Ovary (tissue), 9 donors: ENCODE measurements around the gene RARA. TPM values are rescaled to one million over a fixed set of nuclear protein-coding genes. Genes with fewer than 3 reads are reported as not detected.

Experiments used
- DNase-seq, 5 donors: peaks; one replicate each; pipeline ENCODE4 v3.0.0-alpha.2; 2019 to 2020
- H3K27ac ChIP-seq, 2 donors: fragments of 200-600 bp; one replicate each; pipeline versions ENCODE4 v1.5.1 to v1.8.0; 2019 to 2022
- H3K27me3 ChIP-seq: fragments of 200-600 bp; one replicate; pipeline ENCODE4 v1.8.0; 2022
- H3K36me3 ChIP-seq: fragments of 200-600 bp; sonication (generic); one replicate; pipeline ENCODE4 v1.5.1; 2019
- H3K4me1 ChIP-seq: one replicate; pipeline ENCODE4 v1.8.1; 2013; ENCODE audit warnings: mild to moderate bottlenecking, moderate library complexity; ENCODE audit not compliant: insufficient read depth
- H3K4me3 ChIP-seq: fragments of 200-600 bp; sonication (generic); one replicate; pipeline ENCODE4 v1.5.1; 2017
- H3K9me3 ChIP-seq, 2 donors: fragments of 200-600 bp in 1 of 2; sonication (generic) in 1 of 2; one replicate each; pipeline versions ENCODE4 v1.5.1 to v1.8.1; 2013 to 2019; ENCODE audit warnings: mild to moderate bottlenecking in 1 of 2, moderate library complexity in 1 of 2
- CTCF ChIP-seq, 3 donors: fragments of 450-650 bp in 2 of 3; fragments of 200-600 bp in 1 of 3; IDR thresholded peaks; one replicate each; pipeline versions ENCODE4 v1.5.1 to v1.8.0; 2016 to 2022; ENCODE audit warnings: antibody characterized with exemption in 3 of 3, mild to moderate bottlenecking in 1 of 3
- EP300 ChIP-seq: sonication (generic); formaldehyde crosslinking; IDR thresholded peaks from one replicate; pipeline ENCODE4 v1.6.1; 2017; ENCODE audit warnings: antibody characterized with exemption
- POLR2A ChIP-seq: fragments of 450-650 bp; IDR thresholded peaks from one replicate; pipeline ENCODE4 v1.6.1; 2017; ENCODE audit warnings: antibody characterized with exemption, mild to moderate bottlenecking, moderate library complexity
- WGBS, 3 donors: extraction: QIAGEN DNeasy Blood & Tissue Kit in 1 of 3; methylation state at CpG; one replicate each; pipeline versions ENCODE4 v1.1.5 to v1.1.7; 2013 to 2017; 5-methylcytosine and 5-hydroxymethylcytosine counted together
- intact Hi-C, 4 donors: fragments of 100-400 bp; cut with DNase I; formaldehyde crosslinking; loops; one replicate each; pipeline versions ENCODE4 v1.11.0 to v1.15.1; 2022 to 2023
- polyA plus RNA-seq, 2 donors: library from polyadenylated mRNA; stranded (reverse); fragments of 200-250 nt in 1 of 2; fragments of 350-450 nt in 1 of 2; fragmentation: Illumina TruSeq in 1 of 2; extraction: RNeasy Lipid Tissue Mini Kit (QIAGEN cat#74804) in 1 of 2; gene quantifications; one replicate each; pipeline ENCODE4 v1.2.3, GENCODE V29; 2013 to 2014
- total RNA-seq, 7 donors: library from RNA; depleted of rRNA in 2 of 7; stranded (reverse); fragments of >200 nt in 2 of 7; fragmentation: NEBNext Ultra II Directional in 3 of 7; extraction: Animal tissue kit (Norgen Biotek cat#: 25700) in 3 of 7; gene quantifications; one replicate each; pipeline versions ENCODE4 v1.1.0 to v1.2.4, GENCODE V29; 2016 to 2023
- donor health status: DM: no; HTN: no; CAD: no; lungs with moderate emphysema.
- donor health status: DM: no; HTN: no; CAD: no.
- donor health status: Bipolar disorder and iron deficiency.
- donor health status: DM: yes; HTN: yes; CAD: no.
- donor health status: DM: no; HTN: no; CAD: no.
- donor health status: DM: yes; HTN: yes; CAD: no.

Gene RARA
- total and polyA plus RNA-seq, 9 donors = 19.8 to 100 (median 61.9) TPM

DNA sequence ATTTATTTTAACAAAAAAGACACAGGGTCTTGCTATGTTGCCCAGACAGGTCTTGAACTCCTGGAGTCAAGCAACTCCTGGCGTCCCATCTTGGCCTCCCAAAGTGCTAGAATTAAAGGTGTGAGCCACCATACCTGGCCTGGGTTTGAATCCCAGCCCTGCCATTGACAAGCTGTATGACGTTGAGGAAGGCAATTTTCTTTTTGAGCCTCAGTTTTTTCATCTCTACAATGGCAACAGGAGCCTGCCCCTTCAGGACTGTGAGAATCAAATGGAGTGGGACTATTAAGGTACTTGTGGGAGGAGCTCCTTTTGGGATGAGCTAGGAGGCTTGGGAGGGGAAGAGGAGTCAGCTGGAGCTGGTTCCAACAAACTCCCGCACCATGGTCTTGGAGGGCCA, 6.2 kb downstream of the RARA start:
- Histone ChIP-seq H3K4me1 (peaks cover 24% of the 10 kb centered on the region), H3K27ac (no peak overlapping the region), H3K27me3 (no peaks in the 10 kb centered on the region), H3K4me3 (no peak overlapping the region), H3K9me3 (no peaks in the 10 kb centered on the region), H3K36me3 (no peaks in the 10 kb centered on the region)
- DNase-seq = peak in 4 of 5 donors; percentile 2 to 18 (median 15)
- intact Hi-C loops = loop anchor here in 1 of 4 donors (5.0 kb wide), 1 partner anchor 37 kb away; no protein-coding TSS in a partner anchor
- no peak for TF ChIP-seq POLR2A
- no peak for TF ChIP-seq EP300
- TF ChIP-seq CTCF (IDR thresholded peaks at IDR 0.05) = no peak
- 89 to 96% (median 92%) methylated on average over 3 of the region's 3 CpGs for WGBS, 3 donors

DNA sequence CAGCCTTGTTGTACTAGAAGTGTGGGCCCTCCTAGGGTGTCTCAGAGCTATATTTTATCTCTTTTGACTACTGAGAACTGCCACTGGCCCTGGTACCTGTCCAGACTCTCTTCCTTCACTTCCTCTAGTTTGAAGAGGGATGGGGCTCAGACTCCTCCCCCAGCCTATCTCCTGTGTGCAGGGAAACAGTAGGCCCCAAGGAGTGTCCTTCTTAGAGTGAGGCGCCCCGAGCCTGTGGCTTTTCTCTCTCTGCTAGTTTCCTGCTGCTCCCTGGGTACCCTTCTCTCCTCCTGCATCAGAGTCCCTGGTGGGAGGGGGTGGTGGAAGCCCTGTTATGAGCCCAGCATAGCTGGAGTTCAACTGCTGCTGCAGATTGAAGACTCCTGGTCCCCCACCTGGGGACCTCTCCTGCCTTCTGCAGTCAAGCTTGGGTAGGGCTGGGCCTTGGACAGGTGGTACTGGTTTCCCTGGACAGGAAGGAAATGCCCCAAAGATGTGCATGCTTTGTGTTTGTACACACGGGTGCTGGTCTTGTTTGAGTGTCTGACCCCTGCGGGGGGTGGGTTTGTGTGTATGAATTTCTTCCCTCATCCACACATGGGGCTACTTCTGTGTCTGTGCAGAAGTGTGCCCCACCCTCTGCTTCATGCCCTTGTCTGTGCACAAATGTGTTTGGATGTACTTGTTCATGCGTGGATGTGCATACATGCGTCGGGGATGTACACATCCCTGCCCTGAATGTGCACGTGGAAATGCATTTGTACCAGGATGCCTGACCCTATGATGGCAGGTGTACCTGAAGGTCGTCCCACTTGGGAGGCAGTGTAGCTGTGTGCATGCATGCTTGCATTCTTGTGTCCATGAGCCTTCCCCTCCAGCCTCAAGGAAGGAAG, 6.9 kb downstream of the RARA start:
- no peaks in the 10 kb centered on the region for H3K27me3 ChIP-seq
- no peaks in the 10 kb centered on the region for H3K36me3 ChIP-seq
- no peaks in the 10 kb centered on the region for H3K9me3 ChIP-seq
- peaks cover 30% of the 10 kb centered on the region for H3K4me1 ChIP-seq
- TF ChIP-seq CTCF (IDR thresholded peaks at IDR 0.05) (no peak), POLR2A (no peak), EP300 (no peak)
- DNase-seq = peak in 4 of 5 donors; percentile 10 to 29 (median 22)
- H3K4me3 ChIP-seq = no peak overlapping the region
- 54 to 60% (median 57%) methylated on average over 9 of the region's 9 CpGs for WGBS, 3 donors
- peak overlapping the region in 1 of 2 donors; percentile 35 for H3K27ac ChIP-seq
- intact Hi-C loops = loop anchor here in 1 of 4 donors (5.0 kb wide), 1 partner anchor 36 kb away; no protein-coding TSS in a partner anchor

DNA sequence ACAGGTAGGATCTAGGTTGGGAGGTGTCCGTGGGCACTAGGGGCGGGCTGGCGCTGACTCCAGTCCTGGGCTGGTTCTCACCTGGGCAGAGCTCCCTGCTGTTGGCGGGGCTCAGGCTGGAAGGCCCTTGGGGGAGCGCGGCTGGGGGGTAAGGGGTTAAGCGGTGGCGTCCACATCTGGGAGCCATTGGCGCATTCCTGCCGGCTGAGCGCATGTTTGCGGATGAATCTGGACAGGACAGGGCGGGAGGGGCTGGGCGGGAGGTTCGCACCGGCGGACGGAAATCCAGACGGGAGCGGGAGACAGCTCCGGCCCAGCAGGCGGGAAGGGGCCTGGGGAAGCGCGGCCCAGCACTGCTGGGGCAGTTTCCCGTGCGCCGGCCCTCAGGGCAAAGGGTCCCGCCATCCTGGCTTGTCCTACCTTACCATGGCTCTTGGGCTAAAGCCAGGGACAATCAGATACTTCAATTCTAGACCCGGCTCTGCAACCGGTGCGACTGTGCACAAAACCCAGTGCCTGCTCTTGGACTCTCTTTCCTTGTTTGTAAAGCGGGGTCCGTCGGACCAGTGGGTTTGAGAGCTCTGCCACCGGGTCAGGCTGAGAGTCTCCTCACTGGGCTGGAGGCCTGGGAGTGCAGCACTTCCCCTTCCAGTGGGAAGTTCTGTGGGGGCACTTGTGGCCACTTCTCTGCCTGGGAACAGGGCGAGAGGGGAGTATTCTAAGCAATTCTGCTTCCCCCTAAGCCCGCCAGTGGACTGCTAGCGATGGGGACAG, 7.8 kb downstream of the RARA start:
- peak; percentile 68 to 83 (median 76) for DNase-seq
- Histone ChIP-seq H3K4me3 (peak overlapping the region; percentile 95), H3K27ac (peak overlapping the region; percentile 30 to 35), H3K9me3 (no peaks in the 10 kb centered on the region), H3K4me1 (peaks cover 34% of the 10 kb centered on the region), H3K36me3 (no peaks in the 10 kb centered on the region), H3K27me3 (no peaks in the 10 kb centered on the region)
- TF ChIP-seq CTCF (IDR thresholded peaks at IDR 0.05) (no peak), POLR2A (no peak), EP300 (no peak)
- intact Hi-C loops = loop anchor here in 1 of 4 donors (5.0 kb wide), 1 partner anchor 36 kb away; no protein-coding TSS in a partner anchor
- 4 to 7% (median 6%) methylated on average over 34 to 38 of the region's 38 CpGs for WGBS, 3 donors

DNA sequence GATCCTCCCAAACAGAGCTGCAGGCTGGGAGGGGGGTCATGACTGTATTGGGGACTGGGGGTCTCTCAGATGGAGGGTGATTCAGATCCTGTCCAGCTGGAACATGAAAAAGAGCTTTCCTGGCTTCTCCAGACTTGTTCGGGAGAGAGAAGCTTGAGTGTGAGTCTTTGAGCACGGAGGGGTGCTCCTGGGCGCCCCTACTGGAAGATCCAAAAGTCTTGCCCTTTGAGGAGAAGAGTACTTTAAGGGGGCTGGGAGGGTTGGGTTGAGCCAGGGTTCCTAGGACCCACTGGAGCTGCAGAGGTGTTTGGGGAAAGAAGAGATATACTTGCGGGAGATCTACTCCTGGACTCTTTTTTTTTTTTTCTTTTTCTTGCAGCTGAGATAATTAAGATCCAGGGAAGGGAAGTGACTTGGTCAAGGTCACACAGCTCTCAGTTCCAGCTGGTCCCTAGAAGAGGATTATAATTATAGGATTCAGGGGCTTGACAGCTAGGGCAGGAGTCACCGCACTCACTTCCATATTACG, 8.4 kb downstream of the RARA start:
- Histone ChIP-seq H3K27ac (peak overlapping the region in 1 of 2 donors; percentile 35), H3K27me3 (no peaks in the 10 kb centered on the region), H3K9me3 (no peaks in the 10 kb centered on the region), H3K4me1 (peaks cover 37% of the 10 kb centered on the region), H3K4me3 (peak overlapping the region; percentile 95), H3K36me3 (no peaks in the 10 kb centered on the region)
- TF ChIP-seq POLR2A (no peak), CTCF (IDR thresholded peaks at IDR 0.05) (no peak), EP300 (no peak)
- DNase-seq = peak in 4 of 5 donors; percentile 28 to 64 (median 50)
- intact Hi-C loops = loop anchor here in 1 of 4 donors (5.0 kb wide), 1 partner anchor 35 kb away; no protein-coding TSS in a partner anchor
- 1 to 3% (median 1%) methylated on average over 6 of the region's 6 CpGs for WGBS, 3 donors
